Mesenchymal stem cell (in vitro differentiated cells and primary cell): ENCODE measurements around the gene NOX3.
A peak's percentile ranks its signal among the peaks of the same experiment; 100 is the strongest.

Source experiments
- DNase-seq: peaks from one replicate; pipeline ENCODE4 v3.0.0-alpha.2; 2013
- H2AFZ ChIP-seq: one replicate; pipeline ENCODE4 v1.6.1; 2013; ENCODE audit warnings: low read depth, mild to moderate bottlenecking, control low read depth, inconsistent platforms, low read length, moderate library complexity
- H2AK5ac ChIP-seq: 2 replicates; pipeline ENCODE4 v1.6.1; 2013; ENCODE audit warnings: low read length, moderate library complexity, mild to moderate bottlenecking, inconsistent platforms; ENCODE audit not compliant: severe bottlenecking
- H2BK120ac ChIP-seq: one replicate; pipeline ENCODE4 v1.6.1; 2013; ENCODE audit warnings: low read depth, mild to moderate bottlenecking, inconsistent platforms, low read length, moderate library complexity
- H2BK12ac ChIP-seq, 2 experiments: one replicate each; pipeline ENCODE4 v1.6.1; 2013; ENCODE audit warnings: inconsistent platforms in 2 of 2, low read length in 2 of 2, mild to moderate bottlenecking in 2 of 2, moderate library complexity in 2 of 2, control low read depth in 1 of 2
- H2BK15ac ChIP-seq: one replicate; pipeline ENCODE4 v1.6.1; 2013; ENCODE audit warnings: mild to moderate bottlenecking, low read depth, inconsistent platforms; ENCODE audit not compliant: poor library complexity, severe bottlenecking
- H2BK5ac ChIP-seq: 2 replicates; pipeline ENCODE4 v1.6.1; 2013; ENCODE audit warnings: low read depth, mild to moderate bottlenecking, low read length, control low read depth, inconsistent platforms; ENCODE audit not compliant: poor library complexity, severe bottlenecking
- H3K14ac ChIP-seq, 2 experiments: one replicate each; pipeline ENCODE4 v1.6.1; 2013; ENCODE audit warnings: inconsistent platforms in 2 of 2, low read length in 2 of 2, control low read depth in 1 of 2, mild to moderate bottlenecking in 1 of 2, moderate library complexity in 1 of 2
- H3K18ac ChIP-seq, 2 experiments: one replicate each; pipeline ENCODE4 v1.6.1; 2013; ENCODE audit warnings: inconsistent platforms in 2 of 2, low read length in 2 of 2, control low read depth in 1 of 2, low read depth in 1 of 2, mild to moderate bottlenecking in 1 of 2
- H3K23ac ChIP-seq, 2 experiments: one replicate each; pipeline ENCODE4 v1.6.1; 2013; ENCODE audit warnings: inconsistent platforms in 2 of 2, low read length in 2 of 2, mild to moderate bottlenecking in 2 of 2, moderate library complexity in 2 of 2, control low read depth in 1 of 2
- H3K27ac ChIP-seq: 2 replicates; pipeline ENCODE4 v1.5.1; 2013; ENCODE audit warnings: mild to moderate bottlenecking, moderate library complexity, low read length, control low read depth, inconsistent platforms; ENCODE audit not compliant: poor library complexity, severe bottlenecking
- H3K27me3 ChIP-seq, 2 experiments: 2 replicates each; pipeline versions ENCODE4 v1.6.1 to v1.7.0; 2013; ENCODE audit warnings: low read length in 2 of 2, mild to moderate bottlenecking in 2 of 2, moderate library complexity in 2 of 2, control low read depth in 1 of 2, inconsistent platforms in 1 of 2; ENCODE audit not compliant: control insufficient read depth in 1 of 2, insufficient read depth in 1 of 2
- H3K36me3 ChIP-seq, 2 experiments: 2 replicates each; pipeline versions ENCODE4 v1.6.1 to v1.7.0; 2013; ENCODE audit warnings: low read length in 2 of 2, control low read depth in 1 of 2, inconsistent platforms in 1 of 2, low read depth in 1 of 2, mild to moderate bottlenecking in 1 of 2; ENCODE audit not compliant: insufficient read depth in 2 of 2, control insufficient read depth in 1 of 2
- H3K4ac ChIP-seq, 2 experiments: one replicate each; pipeline ENCODE4 v1.6.1; 2013; ENCODE audit warnings: inconsistent platforms in 2 of 2, low read length in 2 of 2, mild to moderate bottlenecking in 2 of 2, moderate library complexity in 2 of 2, control low read depth in 1 of 2, low read depth in 1 of 2
- H3K4me1 ChIP-seq: 2 replicates; pipeline ENCODE4 v1.6.1; 2013; ENCODE audit warnings: low read depth, low read length, control low read depth; ENCODE audit not compliant: control insufficient read depth, insufficient read depth
- H3K4me2 ChIP-seq: 2 replicates; pipeline ENCODE4 v1.6.1; 2013; ENCODE audit warnings: low read length, mild to moderate bottlenecking, inconsistent platforms; ENCODE audit not compliant: poor library complexity, severe bottlenecking
- H3K4me3 ChIP-seq, 2 experiments: 2 replicates each; pipeline versions ENCODE4 v1.5.1 to v1.7.0; 2013; ENCODE audit warnings: low read length in 2 of 2, mild to moderate bottlenecking in 2 of 2, control low read depth in 1 of 2, low read depth in 1 of 2; ENCODE audit not compliant: insufficient read depth in 1 of 2
- H3K79me1 ChIP-seq: replicated peaks from 2 replicates; pipeline ENCODE4 v1.6.1; 2013; ENCODE audit warnings: mild to moderate bottlenecking, control low read depth, low read length, inconsistent platforms; ENCODE audit not compliant: poor library complexity, severe bottlenecking
- H3K9ac ChIP-seq: 2 replicates; pipeline ENCODE4 v1.7.0; 2013; ENCODE audit warnings: mild to moderate bottlenecking, low read length, moderate library complexity
- H3K9me3 ChIP-seq: 2 replicates; pipeline ENCODE4 v1.7.0; 2013; ENCODE audit warnings: mild to moderate bottlenecking, low read length; ENCODE audit not compliant: control insufficient read depth
- H4K8ac ChIP-seq: one replicate; pipeline ENCODE4 v1.6.1; 2013; ENCODE audit warnings: inconsistent platforms, mild to moderate bottlenecking, low read length, moderate library complexity
- H4K91ac ChIP-seq: one replicate; pipeline ENCODE4 v1.6.1; 2013; ENCODE audit warnings: mild to moderate bottlenecking, low read length, inconsistent platforms
- WGBS: methylation state at CpG from one replicate; pipeline ENCODE4 v1.1.7; 2013; ENCODE audit warnings: mixed read lengths; 5-methylcytosine and 5-hydroxymethylcytosine counted together

NOX3 gene

GRCh38 chr6:155402656-155403304, 52.9 kb downstream of the NOX3 start:
- Histone ChIP-seq H2BK5ac (no peak overlapping the region), H3K14ac (no peak overlapping the region), H4K8ac (no peak overlapping the region), H3K27ac (no peak overlapping the region), H2AFZ (no peak overlapping the region), H2BK12ac (no peak overlapping the region), H2AK5ac (no peak overlapping the region), H3K4me3 (no peak overlapping the region), H3K36me3 (no peaks in the 10 kb centered on the region), H3K27me3 (no peaks in the 10 kb centered on the region), H3K9ac (no peak overlapping the region), H3K23ac (no peak overlapping the region), H2BK120ac (no peak overlapping the region), H3K4me2 (no peak overlapping the region), H3K4ac (no peak overlapping the region), H3K79me1 (no peaks in the 10 kb centered on the region), H4K91ac (no peak overlapping the region), H3K18ac (no peak overlapping the region), H3K9me3 (no peaks in the 10 kb centered on the region), H3K4me1 (peaks cover 6% of the 10 kb centered on the region), H2BK15ac (no peak overlapping the region)
- 100% methylated on average over 4 of the region's 7 CpGs for WGBS
- no peak for DNase-seq

- H2AK5ac ChIP-seq = no peak overlapping the region
- H2BK12ac ChIP-seq = no peak overlapping the region
- H3K18ac ChIP-seq = no peak overlapping the region
- no peak overlapping the region for H2BK120ac ChIP-seq
- no peak overlapping the region for H3K27ac ChIP-seq
- no peaks in the 10 kb centered on the region for H3K27me3 ChIP-seq
- peaks cover 6% of the 10 kb centered on the region for H3K4me1 ChIP-seq
- H3K14ac ChIP-seq = no peak overlapping the region
- H2BK5ac ChIP-seq = no peak overlapping the region
- H3K36me3 ChIP-seq = no peaks in the 10 kb centered on the region
- DNase-seq = no peak
- H3K9ac ChIP-seq = peak overlapping the region; percentile 25
- H4K8ac ChIP-seq = no peak overlapping the region
- H2BK15ac ChIP-seq = no peak overlapping the region
- no peaks in the 10 kb centered on the region for H3K79me1 ChIP-seq
- H3K4ac ChIP-seq = no peak overlapping the region
- H3K4me3 ChIP-seq = no peak overlapping the region
- H3K4me2 ChIP-seq = no peak overlapping the region
- no peaks in the 10 kb centered on the region for H3K9me3 ChIP-seq
- H2AFZ ChIP-seq = no peak overlapping the region
- no peak overlapping the region for H3K23ac ChIP-seq
- 88% methylated on average over 2 of the region's 2 CpGs for WGBS
- no peak overlapping the region for H4K91ac ChIP-seq
These were observed 55.0 kb downstream of the NOX3 start for GRCh38 chr6:155400654-155400965.

GRCh38 chr6:155399745-155400653, 55.6 kb downstream of the NOX3 start:
- Histone ChIP-seq H3K4ac (no peak overlapping the region), H2BK5ac (no peak overlapping the region), H2AFZ (no peak overlapping the region), H3K18ac (no peak overlapping the region), H3K79me1 (no peaks in the 10 kb centered on the region), H3K9ac (peak overlapping the region; percentile 25), H4K8ac (no peak overlapping the region), H3K27ac (no peak overlapping the region), H3K9me3 (no peaks in the 10 kb centered on the region), H3K4me1 (peaks cover 6% of the 10 kb centered on the region), H3K23ac (no peak overlapping the region), H3K27me3 (no peaks in the 10 kb centered on the region), H3K4me2 (no peak overlapping the region), H3K14ac (no peak overlapping the region), H3K36me3 (no peaks in the 10 kb centered on the region), H3K4me3 (no peak overlapping the region), H2BK15ac (no peak overlapping the region), H4K91ac (no peak overlapping the region), H2BK12ac (no peak overlapping the region), H2BK120ac (no peak overlapping the region), H2AK5ac (no peak overlapping the region)
- no peak for DNase-seq
- 90% methylated on average over 8 of the region's 15 CpGs for WGBS

- Histone ChIP-seq H3K14ac (no peak overlapping the region), H3K9me3 (no peaks in the 10 kb centered on the region), H3K79me1 (no peaks in the 10 kb centered on the region), H3K4ac (no peak overlapping the region), H2BK120ac (no peak overlapping the region), H3K27me3 (no peaks in the 10 kb centered on the region), H3K4me1 (peaks cover 1% of the 10 kb centered on the region), H2AFZ (no peak overlapping the region), H2AK5ac (no peak overlapping the region), H4K8ac (no peak overlapping the region), H2BK12ac (no peak overlapping the region), H3K27ac (no peak overlapping the region), H3K23ac (no peak overlapping the region), H3K9ac (no peak overlapping the region), H4K91ac (no peak overlapping the region), H2BK15ac (no peak overlapping the region), H3K18ac (no peak overlapping the region), H3K4me3 (no peak overlapping the region), H2BK5ac (no peak overlapping the region), H3K4me2 (no peak overlapping the region), H3K36me3 (no peaks in the 10 kb centered on the region)
- 89% methylated on average over 5 of the region's 5 CpGs for WGBS
- no peak for DNase-seq
These were observed 56.4 kb downstream of the NOX3 start for GRCh38 chr6:155399062-155399744.
